Nephron (organoid): Measurements from ENCODE around the gene GPD2.
A peak's percentile ranks its signal among the peaks of the same experiment; 100 is the strongest.

Experiments
- H3K27ac Mint-ChIP-seq, 3 experiments: 2 replicates each; pipeline ENCODE4 v1.8.0; 2020; ENCODE audit warnings: mixed read lengths in 3 of 3, mild to moderate bottlenecking in 2 of 3, moderate library complexity in 1 of 3
- H3K27me3 Mint-ChIP-seq: 2 replicates; pipeline ENCODE4 v1.8.0; 2021; ENCODE audit warnings: low read depth, mild to moderate bottlenecking, moderate library complexity, mixed read lengths
- H3K36me3 Mint-ChIP-seq: 2 replicates; pipeline ENCODE4 v1.8.0; 2020; ENCODE audit warnings: low read depth, mixed read lengths
- H3K4me1 Mint-ChIP-seq: 2 replicates; pipeline ENCODE4 v1.8.0; 2020; ENCODE audit warnings: mixed read lengths
- H3K4me3 Mint-ChIP-seq, 3 experiments: 2 replicates each; pipeline ENCODE4 v1.8.0; 2020; ENCODE audit warnings: mild to moderate bottlenecking in 3 of 3, mixed read lengths in 3 of 3, moderate library complexity in 2 of 3
- H3K9me3 Mint-ChIP-seq: 2 replicates; pipeline ENCODE4 v1.8.0; 2020; ENCODE audit warnings: mixed read lengths
- TF ChIP-seq, protein P1 (sequence below), 3 experiments: fragments of 200-600 bp; sonication (generic); IDR thresholded peaks; one replicate each; pipeline ENCODE4 v1.5.0; 2021; ENCODE audit warnings: antibody characterized with exemption in 3 of 3; ENCODE audit not compliant: unreplicated experiment in 3 of 3

The GPD2 gene

GRCh38 chr2:156437931-156438410, 1.8 kb downstream of the GPD2 start:
- Mint-ChIP-seq H3K36me3 (no peaks in the 10 kb centered on the region), H3K4me1 (peaks cover 20% of the 10 kb centered on the region), H3K9me3 (no peaks in the 10 kb centered on the region), H3K27me3 (no peaks in the 10 kb centered on the region), H3K4me3 (peak overlapping the region; percentile 67 to 93 (median 88)), H3K27ac (peak overlapping the region; percentile 30 to 98 (median 96))
- TF ChIP-seq, protein P1, sequence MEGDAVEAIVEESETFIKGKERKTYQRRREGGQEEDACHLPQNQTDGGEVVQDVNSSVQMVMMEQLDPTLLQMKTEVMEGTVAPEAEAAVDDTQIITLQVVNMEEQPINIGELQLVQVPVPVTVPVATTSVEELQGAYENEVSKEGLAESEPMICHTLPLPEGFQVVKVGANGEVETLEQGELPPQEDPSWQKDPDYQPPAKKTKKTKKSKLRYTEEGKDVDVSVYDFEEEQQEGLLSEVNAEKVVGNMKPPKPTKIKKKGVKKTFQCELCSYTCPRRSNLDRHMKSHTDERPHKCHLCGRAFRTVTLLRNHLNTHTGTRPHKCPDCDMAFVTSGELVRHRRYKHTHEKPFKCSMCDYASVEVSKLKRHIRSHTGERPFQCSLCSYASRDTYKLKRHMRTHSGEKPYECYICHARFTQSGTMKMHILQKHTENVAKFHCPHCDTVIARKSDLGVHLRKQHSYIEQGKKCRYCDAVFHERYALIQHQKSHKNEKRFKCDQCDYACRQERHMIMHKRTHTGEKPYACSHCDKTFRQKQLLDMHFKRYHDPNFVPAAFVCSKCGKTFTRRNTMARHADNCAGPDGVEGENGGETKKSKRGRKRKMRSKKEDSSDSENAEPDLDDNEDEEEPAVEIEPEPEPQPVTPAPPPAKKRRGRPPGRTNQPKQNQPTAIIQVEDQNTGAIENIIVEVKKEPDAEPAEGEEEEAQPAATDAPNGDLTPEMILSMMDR (IDR thresholded peaks at IDR 0.05; ENCODE audit: unreplicated experiment in 3 of 3), result no peak

- Mint-ChIP-seq H3K27ac (no peak overlapping the region), H3K36me3 (no peaks in the 10 kb centered on the region)
Observed at GRCh38 chr2:156443089-156443488, 6.9 kb downstream of the GPD2 start.

DNA sequence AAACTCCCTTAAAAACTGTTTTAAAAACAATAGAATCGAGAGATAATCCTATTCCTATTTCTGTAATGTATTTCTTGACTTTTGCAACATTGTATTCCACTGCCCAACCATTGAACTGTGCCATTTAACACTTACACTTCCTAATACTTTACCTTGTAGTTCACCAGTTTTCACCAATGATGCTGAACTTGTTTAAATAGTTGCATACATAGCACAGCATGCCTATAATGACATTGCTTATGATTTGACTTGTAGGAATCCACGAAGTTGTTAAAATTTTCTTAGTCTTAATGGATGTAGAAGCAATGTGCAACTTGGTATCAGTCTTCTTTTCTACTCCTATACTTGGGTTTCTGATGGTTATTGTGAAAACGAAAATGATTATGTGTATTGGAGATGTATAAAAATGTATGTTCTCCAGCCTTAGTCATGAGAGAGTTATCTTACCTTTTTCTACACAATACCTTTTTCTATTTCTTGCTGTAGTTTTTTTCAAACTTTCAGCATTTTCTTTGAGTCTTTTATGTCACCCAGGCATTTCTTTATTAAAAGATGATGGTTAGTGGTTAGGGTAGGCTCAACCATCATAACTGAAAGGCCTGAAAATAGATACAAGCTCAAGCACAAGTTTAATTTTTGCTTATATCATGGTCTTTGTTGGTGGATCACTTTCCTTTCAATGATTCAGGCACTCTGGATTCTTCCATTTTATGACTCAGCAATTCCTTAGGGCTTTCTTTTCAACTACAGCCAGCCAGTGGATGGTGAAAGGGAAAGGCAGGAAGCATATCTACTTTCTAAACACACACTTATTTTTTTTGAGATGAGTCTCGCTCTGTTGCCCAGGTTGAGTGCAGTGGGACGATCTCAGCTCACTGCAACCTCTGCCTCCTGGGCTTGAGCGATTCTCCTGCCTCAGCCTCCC, 9.4 kb downstream of the GPD2 start:
- no peak overlapping the region for H3K4me3 Mint-ChIP-seq
- H3K27me3 Mint-ChIP-seq, result no peaks in the 10 kb centered on the region
- no peak overlapping the region for H3K27ac Mint-ChIP-seq
- TF ChIP-seq, protein P1 (IDR thresholded peaks at IDR 0.05; ENCODE audit: unreplicated experiment in 3 of 3), result no peak
- no peaks in the 10 kb centered on the region for H3K4me1 Mint-ChIP-seq
- H3K36me3 Mint-ChIP-seq, result peaks cover 21% of the 10 kb centered on the region
- H3K9me3 Mint-ChIP-seq, result peaks cover 13% of the 10 kb centered on the region

More at GRCh38 chr2:156443089-156443488, 6.9 kb downstream of the GPD2 start:
- H3K9me3 Mint-ChIP-seq, result no peaks in the 10 kb centered on the region
- TF ChIP-seq, protein P1 (IDR thresholded peaks at IDR 0.05; ENCODE audit: unreplicated experiment in 3 of 3), result no peak
- peaks cover under 1% of the 10 kb centered on the region for H3K4me1 Mint-ChIP-seq
- H3K27me3 Mint-ChIP-seq, result no peaks in the 10 kb centered on the region
- no peak overlapping the region for H3K4me3 Mint-ChIP-seq

GRCh38 chr2:156447761-156448160, 11.6 kb downstream of the GPD2 start:
- no peaks in the 10 kb centered on the region for H3K4me1 Mint-ChIP-seq
- H3K36me3 Mint-ChIP-seq, result peaks cover 27% of the 10 kb centered on the region
- H3K27ac Mint-ChIP-seq, result no peak overlapping the region
- TF ChIP-seq, protein P1 (IDR thresholded peaks at IDR 0.05; ENCODE audit: unreplicated experiment in 3 of 3), result no peak
- no peaks in the 10 kb centered on the region for H3K27me3 Mint-ChIP-seq
- H3K4me3 Mint-ChIP-seq, result no peak overlapping the region
- peaks cover 18% of the 10 kb centered on the region for H3K9me3 Mint-ChIP-seq

- Mint-ChIP-seq H3K4me3 (no peak overlapping the region), H3K9me3 (peaks cover 25% of the 10 kb centered on the region), H3K27ac (no peak overlapping the region), H3K36me3 (peaks cover 35% of the 10 kb centered on the region), H3K27me3 (no peaks in the 10 kb centered on the region), H3K4me1 (no peaks in the 10 kb centered on the region)
- TF ChIP-seq, protein P1 (IDR thresholded peaks at IDR 0.05; ENCODE audit: unreplicated experiment in 3 of 3), result no peak
Observed at GRCh38 chr2:156448766-156449165, 12.6 kb downstream of the GPD2 start.
